HepG2 (cell line): Measurements from ENCODE around the gene CEBPZOS. TPM values are rescaled to one million over a fixed set of nuclear protein-coding genes. Genes with fewer than 3 reads are reported as not detected.

Experiments used
- AKAP8 ChIP-seq: sonication (generic); formaldehyde crosslinking; IDR thresholded peaks from 2 replicates; pipeline ENCODE4 v1.5.1; 2020; ENCODE audit warnings: mild to moderate bottlenecking, missing genetic modification reagents
- ASH2L ChIP-seq: fragments of 300-600, 200-600 bp; sonication (generic); IDR thresholded peaks from 2 replicates; pipeline ENCODE4 v1.7.0; 2017; ENCODE audit warnings: low read depth, mild to moderate bottlenecking, moderate library complexity, mixed read lengths, low read length; ENCODE audit not compliant: insufficient read length
- ATF1 ChIP-seq: IDR thresholded peaks from 2 replicates; pipeline ENCODE4 v1.6.1; 2016; ENCODE audit warnings: mild to moderate bottlenecking, control low read depth
- DR1 ChIP-seq: sonication (generic); formaldehyde crosslinking; IDR thresholded peaks from 2 replicates; pipeline ENCODE4 v1.8.0; 2021; ENCODE audit warnings: mild to moderate bottlenecking, missing genetic modification reagents, inconsistent platforms
- KAT7 ChIP-seq: IDR thresholded peaks from 2 replicates; pipeline ENCODE4 v1.6.1; 2018; ENCODE audit warnings: borderline replicate concordance, missing compliant biosample characterization
- KDM5B ChIP-seq: sonication (generic); formaldehyde crosslinking; IDR thresholded peaks from 2 replicates; pipeline ENCODE4 v1.4.0; 2020; ENCODE audit warnings: missing genetic modification reagents, mild to moderate bottlenecking, borderline replicate concordance
- MTA1 ChIP-seq: sonication (generic); formaldehyde crosslinking; IDR thresholded peaks from 2 replicates; pipeline ENCODE4 v1.4.0; 2020; ENCODE audit warnings: missing genetic modification reagents, mild to moderate bottlenecking, borderline replicate concordance
- NFRKB ChIP-seq: fragments of 450-650 bp; IDR thresholded peaks from 2 replicates; pipeline ENCODE4 v1.6.1; 2017
- PITX1 ChIP-seq: sonication (generic); formaldehyde crosslinking; IDR thresholded peaks from 2 replicates; pipeline ENCODE4 v1.5.1; 2020; ENCODE audit warnings: mild to moderate bottlenecking, missing genetic modification reagents
- PTBP1 ChIP-seq: fragments of 200-400 bp; formaldehyde crosslinking; IDR thresholded peaks from 2 replicates; pipeline ENCODE4 v1.6.1; 2018; ENCODE audit warnings: low read length, low read depth; ENCODE audit not compliant: poor library complexity, severe bottlenecking
- SP140L ChIP-seq: sonication (generic); formaldehyde crosslinking; IDR thresholded peaks from 2 replicates; pipeline ENCODE4 v1.4.0; 2020; ENCODE audit warnings: missing genetic modification reagents, borderline replicate concordance
- TGIF2 ChIP-seq: IDR thresholded peaks from 2 replicates; pipeline ENCODE4 v1.6.1; 2016; ENCODE audit warnings: control low read depth, missing compliant biosample characterization
- ZFP36L1 ChIP-seq: sonication (generic); formaldehyde crosslinking; IDR thresholded peaks from 2 replicates; pipeline ENCODE4 v1.8.0; 2022; ENCODE audit warnings: mild to moderate bottlenecking, missing genetic modification reagents, moderate library complexity
- ZHX1 ChIP-seq: sonication (generic); formaldehyde crosslinking; IDR thresholded peaks from 2 replicates; pipeline ENCODE4 v1.8.1; 2022; ENCODE audit warnings: low read depth, mild to moderate bottlenecking, missing genetic modification reagents
- ZNF207 ChIP-seq: fragments of 450-650 bp; IDR thresholded peaks from 2 replicates; pipeline ENCODE4 v1.6.1; 2016; ENCODE audit warnings: antibody characterized with exemption, borderline replicate concordance
- ZNF326 ChIP-seq: sonication (generic); formaldehyde crosslinking; IDR thresholded peaks from 2 replicates; pipeline ENCODE4 v1.4.0; 2020; ENCODE audit warnings: missing genetic modification reagents, borderline replicate concordance
- ZNF414 ChIP-seq: sonication (generic); formaldehyde crosslinking; IDR thresholded peaks from 2 replicates; pipeline ENCODE4 v1.5.0; 2020; ENCODE audit warnings: missing genetic modification reagents
- ZNF496 ChIP-seq: sonication (generic); formaldehyde crosslinking; IDR thresholded peaks from 2 replicates; pipeline ENCODE4 v1.8.1; 2023; ENCODE audit warnings: mild to moderate bottlenecking, moderate library complexity, missing genetic modification reagents; ENCODE audit not compliant: insufficient replicate concordance
- ZNF646 ChIP-seq: sonication (generic); formaldehyde crosslinking; IDR thresholded peaks from 2 replicates; pipeline ENCODE4 v1.9.0; 2021; ENCODE audit warnings: mild to moderate bottlenecking, missing genetic modification reagents
- ZNF773 ChIP-seq: sonication (generic); formaldehyde crosslinking; IDR thresholded peaks from 2 replicates; pipeline ENCODE4 v1.4.0; 2020; ENCODE audit warnings: missing genetic modification reagents, borderline replicate concordance
- polyA plus RNA-seq, 8 experiments: library from polyadenylated mRNA; depleted of rRNA in 3 of 8; stranded (reverse) in 7 of 8; unstranded in 1 of 8; fragments of >200 nt; fragmentation: Illumina TruSeq in 4 of 8; extraction: Trizol in 4 of 8; gene quantifications; 2 replicates each; pipeline versions ENCODE4 v1.2.1 to v1.2.3, GENCODE V29; 2011 to 2016; ENCODE audit warnings: low read depth in 4 of 8, missing spikeins in 1 of 8, mixed read lengths in 1 of 8; ENCODE audit not compliant: insufficient read depth in 1 of 8
- total RNA-seq, 5 experiments: library from RNA; depleted of rRNA; stranded (reverse); fragments of >200 nt; fragmentation: Illumina TruSeq; extraction: Trizol; gene quantifications; 2 replicates each; pipeline ENCODE4 v1.2.3, GENCODE V29; 2016; ENCODE audit warnings: low read depth in 1 of 5

Gene CEBPZOS
- total and polyA plus RNA-seq, 2 of the 13 experiments (the other 11 are each of a cell fraction or from before 2014, with no cell fraction given): 18.6 to 44.7 TPM

- peak; percentile 93 for TF ChIP-seq ZHX1
- no peak for TF ChIP-seq ZNF326 (CRISPR knock-in tag)
- TF ChIP-seq DR1 (CRISPR knock-in tag): peak; percentile 90
- TF ChIP-seq KAT7 (CRISPR knock-in tag): peak; percentile 79
- peak; percentile 64; the same call in 1 of the 2 replicates for TF ChIP-seq MTA1 (CRISPR knock-in tag)
- no peak for TF ChIP-seq ZNF496 (CRISPR knock-in tag)
- TF ChIP-seq ZFP36L1 (CRISPR knock-in tag): peak; percentile 89
- no peak for TF ChIP-seq ZNF414 (CRISPR knock-in tag)
- TF ChIP-seq PTBP1: no peak
- peak; percentile 97 for TF ChIP-seq KDM5B (CRISPR knock-in tag)
- 0 out of 2 replicates have a peak, but pooled peaks have one; percentile 29 for TF ChIP-seq AKAP8 (CRISPR knock-in tag)
- TF ChIP-seq TGIF2: peak; percentile 95
- peak; percentile 83 for TF ChIP-seq PITX1
- peak; percentile 93 for TF ChIP-seq ATF1 (CRISPR knock-in tag)
- TF ChIP-seq ZNF646 (CRISPR knock-in tag): peak; percentile 51
- no peak for TF ChIP-seq ZNF207
- TF ChIP-seq ASH2L: peak; percentile 99
- peak; percentile 44; the same call in 1 of the 2 replicates for TF ChIP-seq SP140L (CRISPR knock-in tag)
- TF ChIP-seq ZNF773 (CRISPR knock-in tag): no peak
- no peak for TF ChIP-seq NFRKB
Measured at GRCh38 chr2:37231241-37232130, 35.2 kb downstream of the CEBPZOS start, which contains the start of the genes CEBPZ and NDUFAF7 (continued).
